A549 (cell line): Measurements from ENCODE around the gene PDYN.

Experiments
- CTCF ChIP-seq: fragments of >200 bp; sonication (Bioruptor Twin); formaldehyde crosslinking; IDR thresholded peaks from 3 replicates; pipeline ENCODE4 v1.5.1; 2016
- ELK1 ChIP-seq: fragments of 150-350 bp; IDR thresholded peaks from 2 replicates; pipeline ENCODE4 v1.6.1; 2014; ENCODE audit warnings: low read depth, mild to moderate bottlenecking, low read length
- EP300 ChIP-seq, 2 experiments: fragments of >200 bp; sonication (Bioruptor Twin); formaldehyde crosslinking; IDR thresholded peaks; 2 replicates in 1 of 2; 3 replicates in 1 of 2; pipeline ENCODE4 v1.6.1; 2016 to 2017
- FOSL2 ChIP-seq, 2 experiments: fragments of 450-650 bp in 1 of 2; fragments of >200 bp in 1 of 2; sonication (Bioruptor Twin) in 1 of 2; formaldehyde crosslinking; IDR thresholded peaks; 2 replicates each; pipeline versions ENCODE4 v1.5.0 to v1.6.1; 2016 to 2020; ENCODE audit warnings: mild to moderate bottlenecking in 1 of 2, moderate library complexity in 1 of 2
- HOXA7 ChIP-seq: fragments of 250-450 bp; sonication (Bioruptor Pico); IDR thresholded peaks from 2 replicates; pipeline ENCODE4 v1.5.0; 2020; ENCODE audit warnings: mild to moderate bottlenecking, moderate library complexity
- MAFK ChIP-seq: fragments of 450-650 bp; IDR thresholded peaks from 2 replicates; pipeline ENCODE4 v1.6.1; 2014; ENCODE audit not compliant: partially characterized antibody
- POLR2A ChIP-seq: IDR thresholded peaks from 2 replicates; pipeline ENCODE4 v1.6.1; 2012; ENCODE audit warnings: mild to moderate bottlenecking, low read length
- RAD21 ChIP-seq, 2 experiments: fragments of >200 bp in 1 of 2; sonication (Bioruptor Twin) in 1 of 2; formaldehyde crosslinking in 1 of 2; IDR thresholded peaks in 1 of 2; conservative IDR thresholded peaks in 1 of 2; 2 replicates in 1 of 2; 3 replicates in 1 of 2; pipeline ENCODE4 v1.6.1; 2012 to 2018; ENCODE audit warnings: inconsistent platforms in 1 of 2
- RCOR1 ChIP-seq: fragments of 150-350 bp; IDR thresholded peaks from 2 replicates; pipeline ENCODE4 v1.6.1; 2014; ENCODE audit warnings: antibody characterized with exemption, low read length, low read depth
- SREBF2 ChIP-seq: fragments of 450-650 bp; IDR thresholded peaks from 2 replicates; pipeline ENCODE4 v1.6.1; 2014; ENCODE audit warnings: mild to moderate bottlenecking, moderate library complexity
- USF2 ChIP-seq: fragments of 450-650 bp; IDR thresholded peaks from 2 replicates; pipeline ENCODE4 v1.6.1; 2014; ENCODE audit warnings: antibody characterized with exemption

- TF ChIP-seq SREBF2 = no peak
- TF ChIP-seq EP300 (IDR thresholded peaks at IDR 0.05) = no peak
- TF ChIP-seq HOXA7 (CRISPR knock-in tag) = no peak
- no peak for TF ChIP-seq CTCF
- TF ChIP-seq USF2 = no peak
- TF ChIP-seq RAD21 (conservative IDR thresholded peaks at IDR 0.05 in 1 of 2, IDR thresholded peaks at IDR 0.05 in 1 of 2) = no peak
- TF ChIP-seq ELK1 = no peak
- no peak for TF ChIP-seq POLR2A
- TF ChIP-seq RCOR1 = no peak
- TF ChIP-seq MAFK = no peak
- TF ChIP-seq FOSL2 (IDR thresholded peaks at IDR 0.05) = no peak
- no peak for TF ChIP-seq FOSL2 (CRISPR knock-in tag; IDR thresholded peaks at IDR 0.05)
Observed at GRCh38 chr20:1961374-1961773, 32.5 kb downstream of the PDYN start.
